Left ventricle myocardium inferior (tissue), 1 donor: ENCODE results near the gene CREB3L4. TPM values are rescaled to one million over a fixed set of nuclear protein-coding genes. Genes with fewer than 3 reads are reported as not detected.

Experiments
- DNase-seq: peaks from one replicate; pipeline ENCODE4 v3.0.0-alpha.2; 2020
- H3K27ac ChIP-seq: fragments of 200-600 bp; replicated peaks from 2 replicates; pipeline ENCODE4 v1.8.0; 2021
- H3K27me3 ChIP-seq: fragments of 200-600 bp; 2 replicates; pipeline ENCODE4 v1.8.0; 2021; ENCODE audit warnings: low read depth
- H3K36me3 ChIP-seq: fragments of 200-600 bp; 2 replicates; pipeline ENCODE4 v1.8.0; 2021
- H3K4me1 ChIP-seq: fragments of 200-600 bp; 2 replicates; pipeline ENCODE4 v1.8.0; 2021
- H3K4me3 ChIP-seq: fragments of 200-600 bp; 2 replicates; pipeline ENCODE4 v1.8.0; 2021; ENCODE audit warnings: mild to moderate bottlenecking, moderate library complexity
- H3K9me3 ChIP-seq: fragments of 200-600 bp; replicated peaks from 2 replicates; pipeline ENCODE4 v1.8.0; 2021
- intact Hi-C: fragments of 100-400 bp; cut with micrococcal nuclease; formaldehyde crosslinking; loops from one replicate; pipeline ENCODE4 v1.11.0; 2022
- total RNA-seq: library from RNA; stranded (reverse); fragmentation: NEBNext Ultra II Directional; extraction: Animal tissue kit (Norgen Biotek cat#: 25700); gene quantifications from one replicate; pipeline ENCODE4 v1.2.1, GENCODE V29; 2021
- TF ChIP-seq, protein P1 (sequence below): fragments of 200-600 bp; IDR thresholded peaks from 2 replicates; pipeline ENCODE4 v1.8.0; 2021; ENCODE audit warnings: antibody characterized with exemption, mild to moderate bottlenecking, borderline replicate concordance
- donor health status: DM: no; HTN: yes; CAD: no; lungs with severe emphysema.

The CREB3L4 gene
- total RNA-seq, 1 donor from 2014 or later = 4.8 TPM

DNA sequence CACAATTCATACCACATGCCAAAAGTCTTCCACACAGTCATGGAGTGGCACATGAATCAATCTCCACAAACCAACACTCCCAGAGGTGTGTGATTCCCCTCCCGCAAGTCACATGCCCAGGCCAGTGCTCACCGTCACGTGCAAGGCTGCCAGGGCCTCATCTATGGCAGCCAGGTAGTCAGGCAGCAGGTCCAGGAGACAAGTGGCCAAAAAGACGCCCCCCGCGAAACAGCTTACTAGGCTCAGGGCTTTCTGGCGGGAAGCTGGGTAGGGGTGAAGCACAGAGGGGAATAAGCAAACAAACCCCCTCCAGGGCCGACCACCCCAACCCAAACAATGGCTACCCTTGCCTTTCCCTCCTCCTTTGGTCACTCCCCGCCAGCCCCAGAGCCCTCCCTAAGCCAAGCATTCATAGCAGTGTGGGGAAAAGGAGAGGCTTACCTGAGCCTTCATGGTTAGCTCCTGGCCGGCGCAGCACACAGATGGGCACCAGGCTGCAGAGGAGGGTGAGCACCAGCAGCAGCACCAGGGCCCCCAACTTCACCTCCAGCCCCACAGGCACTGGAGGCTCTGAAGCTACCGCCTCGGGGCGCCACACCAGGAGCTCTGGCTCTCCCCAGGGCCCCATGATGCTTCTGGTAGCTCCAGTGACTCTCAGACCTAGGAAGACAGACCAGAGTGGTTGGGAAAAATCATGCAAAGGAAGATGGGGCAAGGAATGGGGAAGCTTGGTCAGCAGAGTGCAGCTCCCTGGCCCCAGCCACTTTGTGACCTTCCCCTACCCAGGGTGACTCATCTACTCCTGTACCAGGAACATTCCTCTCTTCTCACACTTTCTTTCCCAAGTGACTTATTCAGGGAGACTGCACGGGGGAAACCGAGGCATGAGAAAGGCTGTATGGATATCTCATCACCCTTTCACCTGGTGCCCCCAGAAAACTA lies 5.3 kb upstream of the CREB3L4 start:
- Histone ChIP-seq H3K4me3 (peak overlapping the region; percentile 80), H3K27me3 (no peaks in the 10 kb centered on the region), H3K27ac (peak overlapping the region; percentile 98), H3K4me1 (peaks cover 84% of the 10 kb centered on the region), H3K36me3 (peaks cover 16% of the 10 kb centered on the region), H3K9me3 (no peaks in the 10 kb centered on the region)
- TF ChIP-seq, protein P1, sequence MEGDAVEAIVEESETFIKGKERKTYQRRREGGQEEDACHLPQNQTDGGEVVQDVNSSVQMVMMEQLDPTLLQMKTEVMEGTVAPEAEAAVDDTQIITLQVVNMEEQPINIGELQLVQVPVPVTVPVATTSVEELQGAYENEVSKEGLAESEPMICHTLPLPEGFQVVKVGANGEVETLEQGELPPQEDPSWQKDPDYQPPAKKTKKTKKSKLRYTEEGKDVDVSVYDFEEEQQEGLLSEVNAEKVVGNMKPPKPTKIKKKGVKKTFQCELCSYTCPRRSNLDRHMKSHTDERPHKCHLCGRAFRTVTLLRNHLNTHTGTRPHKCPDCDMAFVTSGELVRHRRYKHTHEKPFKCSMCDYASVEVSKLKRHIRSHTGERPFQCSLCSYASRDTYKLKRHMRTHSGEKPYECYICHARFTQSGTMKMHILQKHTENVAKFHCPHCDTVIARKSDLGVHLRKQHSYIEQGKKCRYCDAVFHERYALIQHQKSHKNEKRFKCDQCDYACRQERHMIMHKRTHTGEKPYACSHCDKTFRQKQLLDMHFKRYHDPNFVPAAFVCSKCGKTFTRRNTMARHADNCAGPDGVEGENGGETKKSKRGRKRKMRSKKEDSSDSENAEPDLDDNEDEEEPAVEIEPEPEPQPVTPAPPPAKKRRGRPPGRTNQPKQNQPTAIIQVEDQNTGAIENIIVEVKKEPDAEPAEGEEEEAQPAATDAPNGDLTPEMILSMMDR = no peak
- intact Hi-C loops = no loop called here
- DNase-seq = no peak

DNA sequence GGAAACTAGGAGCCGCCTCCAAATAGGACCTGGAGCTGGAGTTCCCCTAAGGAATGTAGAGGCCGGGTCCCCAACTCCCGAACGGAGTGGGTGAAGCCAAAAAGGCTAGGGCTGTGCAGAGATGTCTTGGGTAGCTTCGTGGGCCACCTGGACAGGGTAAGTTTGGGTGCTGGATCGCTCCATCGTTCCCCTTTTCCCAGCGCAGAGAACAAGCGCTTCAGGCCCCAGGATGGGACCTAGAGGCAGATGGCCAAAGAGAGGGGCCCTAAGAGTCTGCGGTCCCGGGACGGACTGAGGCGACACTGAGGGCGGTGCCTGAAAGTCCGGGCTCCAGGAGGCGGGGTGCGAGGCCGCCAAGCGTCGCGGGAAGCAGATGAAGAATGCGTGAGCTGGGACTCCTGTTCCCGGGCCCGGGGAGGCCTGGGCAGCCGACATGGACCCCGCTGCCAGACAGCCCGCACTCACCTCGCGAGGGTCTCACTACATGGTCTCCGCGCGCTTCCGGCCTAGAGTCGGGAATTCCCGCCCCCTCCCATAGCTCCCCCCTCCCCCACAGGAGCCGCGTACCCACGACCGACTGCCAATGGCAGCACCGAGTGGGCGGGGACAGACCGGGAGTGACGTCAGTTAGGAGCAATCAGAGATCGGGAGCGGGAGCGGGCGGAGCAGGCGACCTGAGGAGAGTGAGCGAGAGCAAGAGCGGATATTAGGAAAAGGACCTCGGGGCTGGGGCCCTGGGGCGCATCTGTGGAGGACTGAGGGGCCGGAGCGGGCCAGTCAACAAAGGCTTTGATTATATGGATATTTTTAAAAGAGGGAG lies 4.5 kb upstream of the CREB3L4 start, which contains the start of gene SLC39A1:
SLC39A1 (minus strand) TSS at position 508 of the 820 bp plus-strand sequence. CDS start 822 bp downstream, outside the sequence.
- DNase-seq = peak; percentile 99
- intact Hi-C loops = no loop called here
- TF ChIP-seq, protein P1 = no peak
- Histone ChIP-seq H3K4me1 (peaks cover 80% of the 10 kb centered on the region), H3K27me3 (no peaks in the 10 kb centered on the region), H3K27ac (peak within 1 kb of the TSS; percentile 98), H3K4me3 (peak within 1 kb of the TSS; percentile 80), H3K36me3 (peaks cover 16% of the 10 kb centered on the region), H3K9me3 (no peaks in the 10 kb centered on the region)

DNA sequence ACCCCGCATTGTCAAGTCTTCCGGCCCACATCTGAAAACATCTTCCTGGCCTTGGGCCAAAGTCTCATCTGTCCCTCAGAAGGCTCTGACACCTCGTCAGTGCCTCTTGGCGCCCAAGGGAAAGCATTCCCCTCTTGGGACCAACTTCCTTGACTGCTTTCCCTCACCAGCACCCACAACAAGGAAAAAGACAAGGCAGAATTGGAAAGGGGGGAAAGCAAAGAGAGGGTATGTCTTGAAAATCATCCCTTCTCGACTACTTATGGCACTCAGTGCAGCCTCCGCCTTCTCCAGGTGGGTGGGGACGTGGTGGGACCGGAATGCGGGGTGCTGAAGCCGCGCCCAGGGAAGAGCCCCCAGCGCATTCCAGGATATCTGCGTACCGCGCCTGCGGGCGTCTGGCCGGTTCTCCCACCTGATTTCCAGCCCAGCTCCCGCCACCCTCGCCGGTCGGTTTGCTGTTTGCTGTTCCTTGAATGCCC lies 3.8 kb upstream of the CREB3L4 start:
- TF ChIP-seq, protein P1 = no peak
- intact Hi-C loops = no loop called here

DNA sequence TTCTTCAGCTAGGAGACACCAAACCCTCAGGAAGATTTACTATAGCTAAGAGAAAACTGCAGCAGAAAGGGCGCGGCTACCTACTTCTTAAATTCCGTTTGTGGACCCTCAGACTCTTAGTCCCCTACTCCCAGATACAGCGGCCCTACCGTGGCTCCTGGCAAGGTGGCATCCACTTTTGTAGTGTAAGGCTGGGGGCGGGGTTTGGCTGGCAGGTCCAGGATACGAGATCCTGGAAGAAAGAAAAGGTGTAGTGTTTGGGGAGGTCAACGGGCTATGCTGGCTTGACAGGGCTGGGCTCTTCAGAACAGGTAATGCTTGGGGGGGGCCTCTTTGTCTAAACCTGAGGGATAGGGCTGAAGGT lies 280 bp downstream of the CREB3L4 start:
- TF ChIP-seq, protein P1 = no peak
- intact Hi-C loops = no loop called here
- Histone ChIP-seq H3K27ac (peak overlapping the region; percentile 96), H3K4me1 (peaks cover 44% of the 10 kb centered on the region), H3K4me3 (peak overlapping the region; percentile 72), H3K27me3 (no peaks in the 10 kb centered on the region), H3K9me3 (no peaks in the 10 kb centered on the region), H3K36me3 (no peaks in the 10 kb centered on the region)
- no peak for DNase-seq

More for the DNA sequence above, 3.8 kb upstream of the CREB3L4 start:
- peak overlapping the region; percentile 98 for H3K27ac ChIP-seq
- peaks cover 16% of the 10 kb centered on the region for H3K36me3 ChIP-seq
- no peaks in the 10 kb centered on the region for H3K27me3 ChIP-seq
- H3K9me3 ChIP-seq = no peaks in the 10 kb centered on the region
- DNase-seq = peak; percentile 42
- H3K4me3 ChIP-seq = peak overlapping the region; percentile 80
- H3K4me1 ChIP-seq = peaks cover 83% of the 10 kb centered on the region

DNA sequence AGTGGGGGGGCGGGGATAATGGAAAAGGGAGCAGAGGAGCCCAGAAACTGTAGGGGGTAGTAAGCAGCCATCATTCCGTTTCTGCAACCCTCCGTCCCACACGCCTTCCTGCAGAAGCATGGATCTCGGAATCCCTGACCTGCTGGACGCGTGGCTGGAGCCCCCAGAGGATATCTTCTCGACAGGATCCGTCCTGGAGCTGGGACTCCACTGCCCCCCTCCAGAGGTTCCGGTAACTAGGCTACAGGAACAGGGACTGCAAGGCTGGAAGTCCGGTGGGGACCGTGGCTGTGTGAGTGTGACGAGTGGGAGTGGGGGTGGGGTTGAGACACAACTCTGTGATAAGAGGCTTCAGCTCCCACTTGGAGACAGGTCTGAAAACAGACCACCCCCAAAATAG lies 706 bp downstream of the CREB3L4 start:
- H3K27ac ChIP-seq = peak overlapping the region; percentile 96
- no peaks in the 10 kb centered on the region for H3K27me3 ChIP-seq
- H3K36me3 ChIP-seq = peaks cover 4% of the 10 kb centered on the region
- no peaks in the 10 kb centered on the region for H3K9me3 ChIP-seq
- TF ChIP-seq, protein P1 = no peak
- intact Hi-C loops = no loop called here
- H3K4me3 ChIP-seq = peak overlapping the region; percentile 72
- DNase-seq = no peak
- peaks cover 41% of the 10 kb centered on the region for H3K4me1 ChIP-seq
